ENCODE data around the gene CSAG2. TPM values are rescaled to one million over a fixed set of nuclear protein-coding genes. Genes with fewer than 3 reads are reported as not detected.
"Not testable (repeated sequence)": the region's sequence is repeated elsewhere in the genome, so short reads cannot be mapped to it uniquely, and the experiment has no call there.

CSAG2 gene
- total and polyA plus RNA-seq, 7 donors, result not detected

DNA sequence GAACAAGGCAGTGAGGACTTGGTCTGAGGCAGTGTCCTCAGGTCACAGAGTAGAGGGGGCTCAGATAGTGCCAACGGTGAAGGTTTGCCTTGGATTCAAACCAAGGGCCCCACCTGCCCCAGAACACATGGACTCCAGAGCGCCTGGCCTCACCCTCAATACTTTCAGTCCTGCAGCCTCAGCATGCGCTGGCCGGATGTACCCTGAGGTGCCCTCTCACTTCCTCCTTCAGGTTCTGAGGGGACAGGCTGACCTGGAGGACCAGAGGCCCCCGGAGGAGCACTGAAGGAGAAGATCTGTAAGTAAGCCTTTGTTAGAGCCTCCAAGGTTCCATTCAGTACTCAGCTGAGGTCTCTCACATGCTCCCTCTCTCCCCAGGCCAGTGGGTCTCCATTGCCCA lies 8.7 kb downstream of the CSAG2 start:
- DNase-seq; H3K9me3 ChIP-seq; H3K27me3 ChIP-seq (ENCODE audit: insufficient read depth in 3 of 3, low read length in 2 of 3); H3K27ac ChIP-seq; H3K4me1 ChIP-seq; ATAC-seq; H3K4me3 ChIP-seq; intact Hi-C loops (cut with DNase I); H3K36me3 ChIP-seq (ENCODE audit: insufficient read depth in 1 of 2, low read depth in 1 of 2): not testable (repeated sequence)
- WGBS, 3 donors, result 92 to 96% (median 92%) methylated on average over 4 of the region's 5 CpGs

- ATAC-seq; intact Hi-C loops (cut with DNase I); H3K27ac ChIP-seq; H3K27me3 ChIP-seq (ENCODE audit: insufficient read depth in 3 of 3, low read length in 2 of 3); H3K36me3 ChIP-seq (ENCODE audit: insufficient read depth in 1 of 2, low read depth in 1 of 2); H3K9me3 ChIP-seq; DNase-seq; H3K4me1 ChIP-seq; H3K4me3 ChIP-seq: not testable (repeated sequence)
- WGBS, 3 donors, result 79 to 83% (median 80%) methylated on average over 4 to 7 of the region's 34 CpGs
These were observed 10.8 kb downstream of the CSAG2 start, which contains the start of gene MAGEA3 for GRCh38 chrX:152697952-152698931. Gene MAGEA3 (plus strand): TSS chrX:152698794. CDS start chrX:152700833, 2,039 bp downstream.

- H3K4me3 ChIP-seq; intact Hi-C loops (cut with DNase I); ATAC-seq; H3K36me3 ChIP-seq (ENCODE audit: insufficient read depth in 1 of 2, low read depth in 1 of 2); DNase-seq; H3K9me3 ChIP-seq; H3K27ac ChIP-seq; H3K27me3 ChIP-seq (ENCODE audit: insufficient read depth in 3 of 3, low read length in 2 of 3); H3K4me1 ChIP-seq: not testable (repeated sequence)
- WGBS, 3 donors, result no CpG with 5 or more reads among the region's 3 CpGs
These were observed 28.1 kb downstream of the CSAG2 start for GRCh38 chrX:152681012-152681411.

- H3K4me1 ChIP-seq; DNase-seq; H3K36me3 ChIP-seq (ENCODE audit: insufficient read depth in 1 of 2, low read depth in 1 of 2); H3K4me3 ChIP-seq; intact Hi-C loops (cut with DNase I); H3K9me3 ChIP-seq; H3K27ac ChIP-seq; ATAC-seq; H3K27me3 ChIP-seq (ENCODE audit: insufficient read depth in 3 of 3, low read length in 2 of 3): not testable (repeated sequence)
- WGBS, 3 donors, result 91 to 94% (median 91%) methylated on average over 3 of the region's 3 CpGs
These were observed 34.4 kb downstream of the CSAG2 start for GRCh38 chrX:152674652-152675051.

DNA sequence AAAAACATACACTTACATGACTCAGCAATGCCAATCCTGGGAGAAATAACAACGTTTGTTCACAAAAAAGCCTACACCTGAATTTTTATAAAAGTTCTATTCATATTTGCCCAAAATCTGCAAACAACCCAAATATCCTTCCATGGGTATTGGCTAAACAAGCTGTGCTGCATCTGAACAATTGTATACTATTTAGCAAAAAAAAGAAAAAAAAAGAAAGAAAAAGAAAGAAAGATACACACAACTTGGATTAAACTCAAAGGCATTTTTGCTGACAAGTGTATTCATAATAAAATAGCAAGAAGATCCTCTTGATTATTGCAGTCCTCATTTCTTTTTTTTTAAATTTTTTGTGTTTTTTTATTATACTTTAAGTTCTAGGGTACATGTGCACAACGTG lies 34.9 kb downstream of the CSAG2 start:
- no peak overlapping the region for H3K4me3 ChIP-seq
- no peak for TF ChIP-seq CTCF (IDR thresholded peaks at IDR 0.05)
- DNase-seq, result no peak
- intact Hi-C loops (cut with DNase I), result no loop called here
- no peaks in the 10 kb centered on the region for H3K4me1 ChIP-seq
- H3K27ac ChIP-seq, result no peak overlapping the region
- no peaks in the 10 kb centered on the region for H3K27me3 ChIP-seq (ENCODE audit: insufficient read depth in 3 of 3, low read length in 2 of 3)
- no peak for ATAC-seq
- WGBS, 3 donors, result 76 to 92% (median 79%) methylated on average over 1 to 2 of the region's 2 CpGs
- H3K36me3 ChIP-seq (ENCODE audit: insufficient read depth in 1 of 2, low read depth in 1 of 2), result no peaks in the 10 kb centered on the region
- no peaks in the 10 kb centered on the region for H3K9me3 ChIP-seq

GRCh38 chrX:152663086-152663485 lies 46.0 kb downstream of the CSAG2 start:
- Histone ChIP-seq H3K4me3 (no peak overlapping the region), H3K4me1 (no peaks in the 10 kb centered on the region), H3K27me3 (ENCODE audit: insufficient read depth in 3 of 3, low read length in 2 of 3) (no peaks in the 10 kb centered on the region), H3K9me3 (peaks cover 18% of the 10 kb centered on the region), H3K36me3 (ENCODE audit: insufficient read depth in 1 of 2, low read depth in 1 of 2) (no peaks in the 10 kb centered on the region), H3K27ac (no peak overlapping the region)
- WGBS, 3 donors, result 34 to 76% (median 69%) methylated on average over 3 to 4 of the region's 4 CpGs
- no peak for ATAC-seq
- intact Hi-C loops (cut with DNase I), result no loop called here
- TF ChIP-seq CTCF (IDR thresholded peaks at IDR 0.05), result no peak
- DNase-seq, result no peak

All from psoas muscle (tissue), 8 donors.